Cardiac muscle cell (in vitro differentiated cells and primary cell): ENCODE results near the gene JAML. TPM values are rescaled to one million over a fixed set of nuclear protein-coding genes. Genes with fewer than 3 reads are reported as not detected.

Source experiments
- DNase-seq, 2 donors: peaks; one replicate each; pipeline versions ENCODE4 v3.0.0 to v3.0.0-alpha.2; 2010 to 2017; ENCODE audit warnings: low read depth in 1 of 2, low spot score in 1 of 2
- H3K27ac ChIP-seq: fragments of 200-600 bp; sonication (generic); 2 replicates; pipeline ENCODE4 v1.5.1; 2016
- H3K27me3 ChIP-seq: fragments of 200-600 bp; sonication (generic); 2 replicates; pipeline ENCODE4 v1.6.0; 2016; ENCODE audit warnings: control low read depth
- H3K36me3 ChIP-seq: fragments of 200-600 bp; sonication (generic); 2 replicates; pipeline ENCODE4 v1.5.1; 2016; ENCODE audit warnings: control low read depth
- H3K4me1 ChIP-seq: fragments of 200-600 bp; sonication (generic); 2 replicates; pipeline ENCODE4 v1.8.1; 2017; ENCODE audit warnings: low read depth, mild to moderate bottlenecking, mixed run types
- H3K4me3 ChIP-seq: fragments of 200-600 bp; sonication (generic); 2 replicates; pipeline ENCODE4 v1.5.1; 2016; ENCODE audit warnings: mild to moderate bottlenecking
- H3K9me3 ChIP-seq: fragments of 200-600 bp; sonication (generic); 2 replicates; pipeline ENCODE4 v1.5.1; 2017; ENCODE audit warnings: low read depth, mild to moderate bottlenecking, control low read depth
- polyA plus RNA-seq: library from polyadenylated mRNA; unstranded; fragments of >200 nt; fragmentation: Nextera tagmentation; extraction: Ambion mirVana; gene quantifications from 2 replicates; pipeline ENCODE4 v1.2.1, GENCODE V29; 2016
- total RNA-seq: library from RNA; depleted of rRNA; stranded (reverse); fragments of >200 nt; gene quantifications from 2 replicates; pipeline ENCODE4 v1.2.3, GENCODE V29; 2016
- TF ChIP-seq, protein P1 (sequence below): IDR thresholded peaks from 2 replicates; pipeline ENCODE4 v1.5.1; 2012; ENCODE audit warnings: low read depth, mild to moderate bottlenecking, low read length

The JAML gene
- total and polyA plus RNA-seq, 2 experiments from 2014 or later: not detected

DNA sequence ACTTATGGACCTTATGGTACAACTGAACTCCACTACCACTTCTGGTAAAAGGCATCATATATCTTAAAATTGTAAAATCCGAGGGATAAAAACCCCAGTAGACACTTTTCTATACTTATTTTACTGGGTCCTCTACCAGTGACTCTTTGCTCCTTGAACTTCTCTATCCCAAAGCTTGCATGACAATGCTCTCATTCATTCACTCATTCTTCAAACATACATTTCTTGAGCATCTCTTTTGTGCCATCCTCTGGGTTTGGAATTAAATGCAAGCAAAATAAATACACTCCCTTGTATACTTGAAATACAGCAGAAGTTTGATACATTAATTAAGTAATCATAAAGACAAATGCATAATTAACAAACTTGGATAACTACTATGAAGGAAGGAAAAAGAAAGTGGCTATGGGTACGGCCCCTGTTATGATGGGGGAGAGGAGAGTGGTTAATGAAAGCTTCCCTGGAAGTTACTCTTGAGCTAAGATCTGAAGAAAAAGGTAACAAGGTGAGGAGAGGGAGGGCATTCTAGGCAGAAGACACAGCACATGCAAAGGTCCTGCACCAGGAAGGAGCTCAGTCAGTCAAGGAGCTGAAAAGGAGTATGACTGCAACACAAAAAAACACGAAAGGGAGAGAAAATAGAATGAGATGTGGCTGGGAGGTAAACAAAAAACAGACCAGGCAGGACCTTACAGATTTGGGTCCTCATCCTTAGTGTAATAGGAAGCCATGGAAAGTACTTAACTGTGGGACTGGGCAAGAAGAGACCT lies 19.4 kb upstream of the JAML start:
- H3K4me1 ChIP-seq: peaks cover 4% of the 10 kb centered on the region
- H3K9me3 ChIP-seq: no peaks in the 10 kb centered on the region
- no peak overlapping the region for H3K27ac ChIP-seq
- peaks cover 67% of the 10 kb centered on the region for H3K27me3 ChIP-seq
- no peak for DNase-seq
- TF ChIP-seq, protein P1, sequence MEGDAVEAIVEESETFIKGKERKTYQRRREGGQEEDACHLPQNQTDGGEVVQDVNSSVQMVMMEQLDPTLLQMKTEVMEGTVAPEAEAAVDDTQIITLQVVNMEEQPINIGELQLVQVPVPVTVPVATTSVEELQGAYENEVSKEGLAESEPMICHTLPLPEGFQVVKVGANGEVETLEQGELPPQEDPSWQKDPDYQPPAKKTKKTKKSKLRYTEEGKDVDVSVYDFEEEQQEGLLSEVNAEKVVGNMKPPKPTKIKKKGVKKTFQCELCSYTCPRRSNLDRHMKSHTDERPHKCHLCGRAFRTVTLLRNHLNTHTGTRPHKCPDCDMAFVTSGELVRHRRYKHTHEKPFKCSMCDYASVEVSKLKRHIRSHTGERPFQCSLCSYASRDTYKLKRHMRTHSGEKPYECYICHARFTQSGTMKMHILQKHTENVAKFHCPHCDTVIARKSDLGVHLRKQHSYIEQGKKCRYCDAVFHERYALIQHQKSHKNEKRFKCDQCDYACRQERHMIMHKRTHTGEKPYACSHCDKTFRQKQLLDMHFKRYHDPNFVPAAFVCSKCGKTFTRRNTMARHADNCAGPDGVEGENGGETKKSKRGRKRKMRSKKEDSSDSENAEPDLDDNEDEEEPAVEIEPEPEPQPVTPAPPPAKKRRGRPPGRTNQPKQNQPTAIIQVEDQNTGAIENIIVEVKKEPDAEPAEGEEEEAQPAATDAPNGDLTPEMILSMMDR: no peak
- H3K4me3 ChIP-seq: no peak overlapping the region
- no peaks in the 10 kb centered on the region for H3K36me3 ChIP-seq

DNA sequence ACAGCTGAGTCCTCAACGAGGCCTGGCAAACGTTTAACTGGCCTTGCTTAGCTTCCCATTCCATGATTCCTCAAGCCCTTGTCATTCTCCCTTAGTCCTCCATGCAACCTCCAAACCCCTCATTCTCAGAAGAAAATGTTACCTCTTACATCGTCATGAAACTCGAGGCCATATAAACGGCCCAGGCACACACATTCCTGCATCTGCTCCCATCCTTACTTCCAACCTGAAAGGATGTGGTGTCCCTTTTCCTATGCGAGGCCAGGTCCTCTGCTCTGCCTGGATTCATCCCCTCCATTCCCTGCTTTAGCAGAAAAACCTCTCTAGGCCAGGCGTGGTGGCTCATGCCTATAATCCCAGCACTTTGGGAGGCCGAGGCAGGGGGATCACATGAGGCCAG lies 18.4 kb upstream of the JAML start:
- peaks cover 57% of the 10 kb centered on the region for H3K27me3 ChIP-seq
- H3K9me3 ChIP-seq: no peaks in the 10 kb centered on the region

DNA sequence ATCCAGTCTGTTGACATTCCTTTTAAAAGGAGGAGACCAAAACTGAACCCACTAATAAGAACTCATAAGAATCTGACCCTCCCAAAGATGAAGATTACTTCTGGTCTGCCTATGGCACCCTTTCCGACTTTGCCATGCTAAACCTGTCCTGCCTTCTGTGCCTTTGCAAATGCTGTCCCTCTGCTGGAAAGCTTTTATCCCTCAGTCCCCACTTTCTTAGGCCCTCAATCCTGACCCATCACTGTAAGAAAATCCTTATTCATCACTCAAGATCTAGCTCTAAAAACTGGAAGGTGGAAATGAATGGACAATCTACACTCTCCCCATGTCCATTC lies 16.9 kb upstream of the JAML start:
- H3K36me3 ChIP-seq: no peaks in the 10 kb centered on the region
- H3K4me1 ChIP-seq: peaks cover 4% of the 10 kb centered on the region
- H3K27me3 ChIP-seq: peaks cover 43% of the 10 kb centered on the region
- no peaks in the 10 kb centered on the region for H3K9me3 ChIP-seq
- TF ChIP-seq, protein P1: no peak
- no peak for DNase-seq
- no peak overlapping the region for H3K4me3 ChIP-seq
- H3K27ac ChIP-seq: no peak overlapping the region

More for the DNA sequence above, 18.4 kb upstream of the JAML start:
- no peak for DNase-seq
- Histone ChIP-seq H3K4me3 (no peak overlapping the region), H3K27ac (no peak overlapping the region), H3K36me3 (no peaks in the 10 kb centered on the region), H3K4me1 (peaks cover 4% of the 10 kb centered on the region)
- TF ChIP-seq, protein P1: no peak

DNA sequence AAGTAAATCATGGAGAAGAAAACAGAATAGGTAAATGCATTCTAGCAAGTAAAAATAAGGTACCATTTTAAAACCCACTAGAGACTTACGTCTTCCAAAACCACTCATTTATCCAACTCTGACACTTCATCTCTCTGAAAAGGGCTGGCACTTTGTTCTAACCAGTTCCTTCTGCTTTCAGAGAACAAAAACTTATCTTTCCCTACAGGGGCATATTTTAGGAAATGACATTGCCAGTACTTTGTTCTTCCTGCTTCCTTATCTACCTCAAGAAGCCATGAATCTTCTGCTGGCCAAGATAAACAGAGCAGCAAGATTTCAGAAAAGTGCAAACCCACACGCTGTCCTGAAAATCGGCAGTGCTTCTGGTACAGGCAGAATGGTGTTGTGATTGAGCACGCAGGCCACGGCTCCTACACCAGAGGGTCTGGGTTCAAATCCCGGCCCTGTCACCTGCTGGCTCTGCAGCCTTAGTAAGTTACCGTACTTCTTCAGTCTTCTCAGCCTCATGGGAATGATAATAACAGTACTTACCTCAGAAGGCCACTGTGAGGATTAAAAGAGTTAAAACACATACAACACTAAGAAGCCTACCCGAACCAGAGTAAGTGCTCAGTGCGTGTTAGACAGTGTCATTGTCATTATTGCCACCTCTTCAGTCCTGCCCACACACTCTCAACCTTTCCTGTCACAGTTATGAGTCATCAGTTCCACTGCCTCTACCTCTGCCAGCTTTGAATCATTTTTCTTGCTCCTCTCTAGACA lies 16.4 kb upstream of the JAML start:
- H3K4me1 ChIP-seq: peaks cover 4% of the 10 kb centered on the region
- H3K27ac ChIP-seq: no peak overlapping the region
- DNase-seq: peak in 1 of 2 donors; percentile 32
- no peak overlapping the region for H3K4me3 ChIP-seq
- no peaks in the 10 kb centered on the region for H3K9me3 ChIP-seq
- peaks cover 42% of the 10 kb centered on the region for H3K27me3 ChIP-seq
- TF ChIP-seq, protein P1: no peak
- no peaks in the 10 kb centered on the region for H3K36me3 ChIP-seq

DNA sequence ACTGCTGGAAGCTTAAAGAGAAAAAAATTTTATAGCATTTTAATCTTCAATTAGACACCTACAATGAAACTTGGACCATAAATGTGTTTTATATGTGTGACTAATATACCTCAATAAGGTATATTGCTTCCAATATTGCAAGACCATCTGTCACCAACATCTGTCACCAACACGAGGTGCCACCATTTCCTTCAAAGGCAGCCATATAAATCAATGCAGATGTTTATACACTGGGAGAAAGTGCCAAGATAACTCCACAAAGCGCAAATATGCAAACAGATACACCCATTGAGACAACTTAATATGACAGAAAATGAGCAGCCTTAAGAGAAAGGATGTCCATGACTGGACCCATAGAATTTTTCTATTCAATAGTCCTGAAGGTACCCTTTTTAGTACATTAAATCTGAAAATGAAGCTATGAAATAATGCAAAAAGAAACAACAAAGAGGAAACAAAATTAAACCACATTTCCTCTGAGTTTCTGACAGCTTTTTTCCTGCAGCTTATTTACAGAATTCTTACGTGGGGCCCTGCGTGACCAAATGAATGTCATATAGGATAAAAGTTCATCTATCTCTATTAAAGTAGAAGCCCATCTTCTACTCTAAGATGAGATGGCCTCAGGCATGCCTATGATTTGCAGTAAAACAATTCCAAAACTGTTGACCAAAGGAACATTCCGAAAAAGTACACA lies 14.8 kb upstream of the JAML start:
- Histone ChIP-seq H3K27ac (no peak overlapping the region), H3K36me3 (no peaks in the 10 kb centered on the region), H3K4me1 (peaks cover 4% of the 10 kb centered on the region), H3K9me3 (no peaks in the 10 kb centered on the region), H3K4me3 (no peak overlapping the region), H3K27me3 (peaks cover 43% of the 10 kb centered on the region)
- TF ChIP-seq, protein P1: no peak
- no peak for DNase-seq
